GM23248 (cell line): ENCODE data around the gene MPPED2.

Experiments used
- EZH2 ChIP-seq: fragments of 200-600 bp; sonication (generic); IDR thresholded peaks from 2 replicates; pipeline ENCODE4 v1.6.1; 2018; ENCODE audit warnings: antibody characterized with exemption, mild to moderate bottlenecking; ENCODE audit not compliant: insufficient read depth, poor library complexity, severe bottlenecking
- EZH2phosphoT487 ChIP-seq: fragments of 200-600 bp; sonication (generic); IDR thresholded peaks from 2 replicates; pipeline ENCODE4 v1.6.1; 2018; ENCODE audit warnings: antibody characterized with exemption, moderate library complexity, mild to moderate bottlenecking, low read depth; ENCODE audit not compliant: insufficient read depth

DNA sequence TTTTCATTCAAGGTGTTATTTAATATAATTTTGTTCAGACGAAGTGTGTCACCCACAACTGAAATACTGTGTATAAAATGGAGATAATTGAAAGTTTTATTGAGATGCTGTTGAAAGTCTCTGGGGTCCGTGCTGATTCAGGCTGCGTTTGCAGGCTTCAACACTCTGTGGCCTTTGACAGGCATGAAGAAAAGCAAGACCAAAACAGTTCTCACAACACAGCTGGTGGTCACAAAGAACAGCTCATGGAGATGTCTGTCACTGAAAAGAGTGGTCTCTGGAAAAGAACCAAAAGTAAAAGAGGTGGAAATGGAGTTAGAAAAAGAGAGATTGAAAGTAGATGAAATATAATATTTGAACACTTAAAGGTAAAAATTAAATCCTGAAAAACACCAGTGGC is 9.8 kb upstream of the MPPED2 start:
- TF ChIP-seq EZH2 (no peak), EZH2phosphoT487 (no peak)
